Thyroid gland (tissue), 4 donors: ENCODE measurements around the gene RPL13A.

Experiments
- CTCF ChIP-seq, 6 experiments: fragments of 200-600 bp in 3 of 6; fragments of 450-650 bp in 3 of 6; sonication (generic) in 3 of 6; IDR thresholded peaks; one replicate each; pipeline ENCODE4 v1.5.1; 2016 to 2019; ENCODE audit warnings: antibody characterized with exemption in 6 of 6, mild to moderate bottlenecking in 2 of 6, inconsistent platforms in 1 of 6, moderate library complexity in 1 of 6
- POLR2A ChIP-seq, 2 donors: fragments of 450-650 bp; IDR thresholded peaks; one replicate each; pipeline ENCODE4 v1.6.1; 2017; ENCODE audit warnings: antibody characterized with exemption in 2 of 2, mild to moderate bottlenecking in 2 of 2, moderate library complexity in 1 of 2

- TF ChIP-seq CTCF (IDR thresholded peaks at IDR 0.05) (no peak), POLR2A (IDR thresholded peaks at IDR 0.05) (no peak)
Measured at GRCh38 chr19:49489601-49490167, 2.3 kb downstream of the RPL13A start.
